GM12891 (cell line): ENCODE results near the gene HS3ST3B1.

Source experiments
- POLR2A ChIP-seq: IDR thresholded peaks from 2 replicates; pipeline ENCODE4 v1.6.1; 2011; ENCODE audit warnings: low read depth, low read length, control low read depth
- POLR2AphosphoS5 ChIP-seq: IDR thresholded peaks from 2 replicates; pipeline ENCODE4 v1.6.1; 2011; ENCODE audit warnings: low read depth, low read length, control low read depth
- POU2F2 ChIP-seq: IDR thresholded peaks from 2 replicates; pipeline ENCODE4 v1.6.1; 2011; ENCODE audit warnings: low read depth, mild to moderate bottlenecking, control low read depth, low read length, moderate library complexity
- TAF1 ChIP-seq: IDR thresholded peaks from 2 replicates; pipeline ENCODE4 v1.6.1; 2011; ENCODE audit warnings: low read depth, low read length, control low read depth

GRCh38 chr17:14355556-14355955 is 54.7 kb downstream of the HS3ST3B1 start:
- TF ChIP-seq POLR2A (no peak), POLR2AphosphoS5 (no peak), POU2F2 (no peak), TAF1 (no peak)
